CD4-positive, alpha-beta T cell (primary cell): ENCODE data around the gene ACVR1B. TPM values are rescaled to one million over a fixed set of nuclear protein-coding genes. Genes with fewer than 3 reads are reported as not detected.

Source experiments
- ATAC-seq: fragments of 200-7000 bp; cut with Tn5 transposase; one replicate; pipeline ENCODE4 v1.10.0; 2022; ENCODE audit warnings: mild to moderate bottlenecking; ENCODE audit not compliant: poor library complexity
- CTCF ChIA-PET: fragments of 350-600 bp; sonication (Branson Sonifier 250); formaldehyde crosslinking; loops from one replicate; lab custom pipeline; 2021; ENCODE audit warnings: antibody characterized with exemption, inconsistent platforms; lab: Charles Lee
- POLR2A ChIA-PET: fragments of 350-600 bp; sonication (Branson Sonifier 250); formaldehyde crosslinking; loops from one replicate; lab custom pipeline; 2021; ENCODE audit warnings: antibody characterized with exemption, inconsistent platforms; lab: Charles Lee
- DNase-seq, 14 experiments: peaks; one replicate each; pipeline ENCODE4 v3.0.0-alpha.2; 2013 to 2020; ENCODE audit warnings: mixed read lengths in 2 of 14
- H3K27ac ChIP-seq, 2 donors: one replicate each; pipeline versions ENCODE4 v1.5.1 to v1.7.0; 2013; ENCODE audit warnings: low read length in 2 of 2, low read depth in 1 of 2, mild to moderate bottlenecking in 1 of 2
- H3K27me3 ChIP-seq, 2 experiments: 1 replicate in 1 of 2; 2 replicates in 1 of 2; pipeline versions ENCODE4 v1.6.1 to v1.7.0; 2013; ENCODE audit warnings: low read length in 2 of 2, control low read depth in 1 of 2, mild to moderate bottlenecking in 1 of 2, moderate library complexity in 1 of 2; ENCODE audit not compliant: insufficient read depth in 2 of 2, control insufficient read depth in 1 of 2
- H3K36me3 ChIP-seq: one replicate; pipeline ENCODE4 v1.6.1; 2013; ENCODE audit warnings: low read length, control low read depth; ENCODE audit not compliant: insufficient read depth
- H3K4me1 ChIP-seq: one replicate; pipeline ENCODE4 v1.6.1; 2013; ENCODE audit warnings: low read length, control low read depth; ENCODE audit not compliant: insufficient read depth
- H3K4me3 ChIP-seq: one replicate; pipeline ENCODE4 v1.5.1; 2013; ENCODE audit warnings: mild to moderate bottlenecking, low read length, moderate library complexity
- H3K9me3 ChIP-seq, 2 experiments: 1 replicate in 1 of 2; 2 replicates in 1 of 2; pipeline versions ENCODE4 v1.6.1 to v1.7.0; 2013; ENCODE audit warnings: low read length in 2 of 2, mild to moderate bottlenecking in 2 of 2, control low read depth in 1 of 2, moderate library complexity in 1 of 2; ENCODE audit not compliant: control insufficient read depth in 1 of 2, insufficient read depth in 1 of 2
- H3K27ac Mint-ChIP-seq: one replicate; pipeline ENCODE4 v1.8.0; 2020; ENCODE audit warnings: mixed read lengths
- H3K27me3 Mint-ChIP-seq: one replicate; pipeline ENCODE4 v1.8.0; 2021; ENCODE audit warnings: mixed read lengths
- H3K36me3 Mint-ChIP-seq: one replicate; pipeline ENCODE4 v1.8.0; 2021; ENCODE audit warnings: low read depth, mixed read lengths
- H3K4me1 Mint-ChIP-seq: one replicate; pipeline ENCODE4 v1.8.0; 2021; ENCODE audit warnings: low read depth, mixed read lengths
- H3K4me3 Mint-ChIP-seq: one replicate; pipeline ENCODE4 v1.8.0; 2020; ENCODE audit warnings: mild to moderate bottlenecking, mixed read lengths
- H3K9me3 Mint-ChIP-seq: one replicate; pipeline ENCODE4 v1.8.0; 2020; ENCODE audit warnings: mixed read lengths
- CTCF ChIP-seq: fragments of 200-600 bp; IDR thresholded peaks from one replicate; pipeline ENCODE4 v1.8.0; 2022; ENCODE audit warnings: antibody characterized with exemption, mild to moderate bottlenecking
- intact Hi-C, 2 experiments: fragments of 100-400 bp; cut with DNase I in 1 of 2; cut with micrococcal nuclease in 1 of 2; formaldehyde crosslinking; loops; one replicate each; pipeline versions ENCODE4 v1.15.1 to v1.9.0; 2023 to 2025; cut with DNase I, micrococcal nuclease
- total RNA-seq, 174 experiments: library from RNA in 2 of 174; stranded (reverse) in 2 of 174; gene quantifications; one replicate each; pipeline ENCODE4 v1.2.3 and lab custom pipeline; 2021 to 2026

The ACVR1B gene
- total RNA-seq, 2 experiments from 2014 or later, result 14.2 to 14.5 TPM

GRCh38 chr12:51924551-51925319, 26.8 kb upstream of the ACVR1B start:
- no peaks in the 10 kb centered on the region for H3K36me3 Mint-ChIP-seq
- no peak for ATAC-seq
- TF ChIP-seq CTCF, result no peak
- no peak overlapping the region for H3K27ac ChIP-seq
- H3K4me3 Mint-ChIP-seq, result no peak overlapping the region
- POLR2A ChIA-PET, result no interaction called here
- H3K36me3 ChIP-seq, result no peaks in the 10 kb centered on the region
- peaks cover 7% of the 10 kb centered on the region for H3K4me1 Mint-ChIP-seq
- H3K27me3 Mint-ChIP-seq, result no peaks in the 10 kb centered on the region
- intact Hi-C loops, result no loop called here
- no peaks in the 10 kb centered on the region for H3K9me3 ChIP-seq
- H3K4me1 ChIP-seq, result peaks cover 12% of the 10 kb centered on the region
- H3K4me3 ChIP-seq, result no peak overlapping the region
- H3K9me3 Mint-ChIP-seq, result no peaks in the 10 kb centered on the region
- CTCF ChIA-PET, result no interaction called here
- H3K27ac Mint-ChIP-seq, result no peak overlapping the region
- no peak for DNase-seq
- H3K27me3 ChIP-seq, result no peaks in the 10 kb centered on the region

- peaks cover 7% of the 10 kb centered on the region for H3K4me1 Mint-ChIP-seq
- Histone ChIP-seq H3K9me3 (no peaks in the 10 kb centered on the region), H3K4me1 (peaks cover 12% of the 10 kb centered on the region), H3K27me3 (no peaks in the 10 kb centered on the region), H3K4me3 (no peak overlapping the region), H3K27ac (no peak overlapping the region), H3K36me3 (no peaks in the 10 kb centered on the region)
- POLR2A ChIA-PET, result no interaction called here
- TF ChIP-seq CTCF, result no peak
- intact Hi-C loops, result loop anchor here (1.0 kb wide), 1 partner anchor 55 kb away; no protein-coding TSS in a partner anchor
- ATAC-seq, result no peak
- H3K27me3 Mint-ChIP-seq, result no peaks in the 10 kb centered on the region
- CTCF ChIA-PET, result interaction anchor here (1.1 kb wide), 1 partner anchor 98 kb away, joined by 3 read pairs; no protein-coding TSS in a partner anchor
- no peaks in the 10 kb centered on the region for H3K9me3 Mint-ChIP-seq
- H3K4me3 Mint-ChIP-seq, result no peak overlapping the region
- no peaks in the 10 kb centered on the region for H3K36me3 Mint-ChIP-seq
- no peak overlapping the region for H3K27ac Mint-ChIP-seq
- no peak for DNase-seq
These were observed 26.0 kb upstream of the ACVR1B start for GRCh38 chr12:51925346-51926063.

- Mint-ChIP-seq H3K27ac (no peak overlapping the region), H3K36me3 (no peaks in the 10 kb centered on the region), H3K9me3 (no peaks in the 10 kb centered on the region), H3K4me1 (peaks cover 7% of the 10 kb centered on the region), H3K4me3 (no peak overlapping the region), H3K27me3 (no peaks in the 10 kb centered on the region)
- H3K27ac ChIP-seq, result no peak overlapping the region
- DNase-seq, result no peak
- no peak for TF ChIP-seq CTCF
- H3K36me3 ChIP-seq, result no peaks in the 10 kb centered on the region
- CTCF ChIA-PET, result interaction anchor here (1.1 kb wide), 1 partner anchor 97 kb away, joined by 3 read pairs; no protein-coding TSS in a partner anchor
- H3K9me3 ChIP-seq, result no peaks in the 10 kb centered on the region
- POLR2A ChIA-PET, result no interaction called here
- no peak overlapping the region for H3K4me3 ChIP-seq
- intact Hi-C loops, result loop anchor here (1.0 kb wide), 1 partner anchor 54 kb away; no protein-coding TSS in a partner anchor
- ATAC-seq, result no peak
- H3K4me1 ChIP-seq, result peaks cover 12% of the 10 kb centered on the region
- no peaks in the 10 kb centered on the region for H3K27me3 ChIP-seq
These were observed 25.4 kb upstream of the ACVR1B start for GRCh38 chr12:51926064-51926632.
